ENCODE results near the gene VRTN.
A peak's percentile ranks its signal among the peaks of the same experiment; 100 is the strongest.

The VRTN gene

DNA sequence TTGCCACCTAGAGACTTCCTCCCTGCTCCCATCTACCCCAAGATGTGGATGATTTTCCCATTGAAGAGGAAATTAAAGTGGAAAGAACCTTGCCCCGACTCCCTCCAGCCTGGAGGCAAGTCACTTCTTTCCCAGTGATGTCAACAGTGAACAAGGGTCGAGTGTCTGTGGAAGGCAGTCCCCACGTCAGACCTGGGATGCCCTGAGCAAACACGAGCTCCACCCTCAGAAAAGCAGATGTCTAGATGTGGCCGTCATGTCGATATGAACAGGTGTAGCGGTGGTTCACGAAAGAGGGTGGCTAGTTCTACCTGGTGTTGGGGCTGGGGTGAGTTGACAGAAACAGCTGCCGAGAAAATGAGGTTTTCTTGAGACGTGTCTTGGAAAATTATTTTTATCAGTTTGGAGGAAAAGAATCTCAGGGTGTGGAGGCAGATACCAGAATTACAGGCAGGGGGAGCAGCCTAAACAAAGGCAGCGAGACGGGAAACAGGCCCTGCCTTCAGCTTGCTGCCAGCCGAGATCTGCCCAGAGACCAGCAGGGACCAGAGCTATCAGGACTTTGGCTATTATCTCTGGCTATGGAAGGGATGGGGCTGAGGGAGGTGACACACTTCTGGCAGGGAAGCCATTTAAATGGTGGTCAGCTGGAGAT is 51.9 kb downstream of the VRTN start:
- no peak for DNase-seq

DNA sequence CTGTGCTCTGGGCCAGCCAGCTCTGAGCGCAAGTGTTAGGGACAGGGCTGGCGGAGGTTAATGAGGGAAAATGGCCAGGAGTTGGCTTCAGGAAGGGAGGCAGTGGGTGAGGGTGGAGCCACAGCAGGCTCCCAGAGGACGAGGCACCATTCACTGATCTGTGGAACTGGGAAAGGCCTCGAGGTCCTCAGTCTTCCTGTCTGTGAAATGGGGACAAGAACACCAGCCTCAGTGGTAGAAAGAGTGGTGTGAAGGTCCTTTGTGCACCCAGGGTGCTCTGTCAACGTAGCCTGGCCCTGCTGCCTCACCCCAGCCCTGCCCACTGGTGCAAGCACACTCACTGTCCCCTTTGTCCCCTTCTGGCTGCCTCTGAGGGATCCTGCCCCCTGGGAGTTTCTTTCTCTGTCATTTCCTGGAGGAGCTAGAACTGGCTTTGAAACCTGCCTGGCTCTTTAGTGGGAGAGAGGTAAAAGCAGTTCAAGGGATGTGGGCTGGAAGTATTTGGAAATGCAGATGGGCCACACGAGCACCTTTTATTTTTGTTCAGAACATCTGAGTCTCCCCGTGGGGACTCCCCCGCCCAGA is 52.7 kb downstream of the VRTN start:
- no peak for DNase-seq

DNA sequence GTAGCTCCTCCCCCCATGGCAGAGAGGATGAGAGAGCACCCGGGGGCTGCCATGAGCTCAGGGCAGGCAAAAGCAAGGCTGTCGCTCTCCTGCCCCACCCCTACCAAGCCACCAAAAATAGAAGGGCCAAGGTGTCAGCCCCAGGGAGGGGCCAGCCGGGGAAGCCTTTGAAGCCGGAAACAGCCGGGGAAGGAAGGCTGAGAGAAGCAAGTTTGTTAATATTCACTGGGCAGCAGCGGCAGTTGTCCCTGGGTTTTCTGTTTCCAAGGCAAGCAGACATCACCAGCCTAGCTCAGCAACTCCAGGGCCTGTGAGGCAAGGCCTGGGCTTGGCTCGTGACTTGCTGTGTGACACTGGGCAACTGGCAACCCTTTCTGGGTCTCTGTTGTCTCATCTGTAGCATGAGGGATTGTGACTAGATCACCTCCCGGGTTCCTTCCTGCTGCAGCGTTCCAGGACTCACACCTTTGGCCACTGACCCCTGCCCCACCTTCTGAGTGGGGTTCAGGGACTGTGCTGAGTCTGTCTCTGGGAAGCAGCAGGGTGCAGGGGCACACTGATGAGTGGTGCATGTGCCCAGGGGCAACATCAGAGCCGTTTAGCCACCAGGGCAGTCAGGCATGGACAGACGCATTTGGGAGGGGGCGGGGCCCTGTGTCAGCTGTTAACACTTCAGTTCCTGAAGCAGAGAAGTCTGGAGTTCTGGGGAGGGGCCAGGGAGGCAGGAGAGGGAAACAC is 53.4 kb downstream of the VRTN start:
- DNase-seq, result peak; percentile 55 to 65

DNA sequence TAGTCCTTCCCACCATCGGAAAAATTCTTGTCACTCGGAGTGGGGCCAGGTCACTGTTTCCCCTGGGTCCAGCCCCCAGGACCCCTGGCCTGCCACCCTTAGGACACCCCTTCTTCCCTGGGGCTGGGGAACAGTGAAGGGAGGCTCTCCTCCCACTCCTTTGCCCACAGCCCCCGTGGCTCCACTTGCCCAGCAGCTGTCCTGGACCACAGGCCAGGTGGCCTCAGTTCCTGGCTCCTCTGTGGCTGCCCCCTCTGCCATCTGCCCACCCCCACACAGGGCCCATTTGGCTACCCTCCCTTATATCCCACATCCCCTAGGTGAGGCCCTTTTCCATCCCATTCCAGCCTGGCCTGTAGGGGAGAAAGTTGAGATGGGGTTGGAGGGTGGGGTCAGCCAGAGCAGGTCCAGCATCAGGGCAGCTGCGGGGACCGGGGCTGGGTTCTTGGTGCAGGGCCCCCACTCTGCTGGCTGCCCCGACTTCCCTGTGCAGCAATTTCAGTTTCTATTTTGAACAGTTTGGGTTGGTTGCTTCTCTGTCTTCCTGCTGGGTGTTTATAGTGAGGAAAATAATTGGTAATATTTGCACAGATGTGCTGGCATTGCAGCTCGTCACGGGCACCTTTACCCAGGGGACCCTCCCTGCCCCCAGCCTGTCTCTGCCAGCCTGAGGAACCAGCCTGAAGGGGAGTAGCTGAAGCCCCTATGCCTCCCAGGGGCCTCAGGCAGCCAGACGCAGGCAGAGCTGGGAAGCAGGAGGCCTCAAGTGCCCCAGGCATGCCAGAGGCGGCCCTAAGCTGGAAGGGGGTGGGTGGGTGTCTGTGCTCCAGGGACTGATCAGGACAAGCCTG is 54.4 kb downstream of the VRTN start:
- DNase-seq, result no peak

DNA sequence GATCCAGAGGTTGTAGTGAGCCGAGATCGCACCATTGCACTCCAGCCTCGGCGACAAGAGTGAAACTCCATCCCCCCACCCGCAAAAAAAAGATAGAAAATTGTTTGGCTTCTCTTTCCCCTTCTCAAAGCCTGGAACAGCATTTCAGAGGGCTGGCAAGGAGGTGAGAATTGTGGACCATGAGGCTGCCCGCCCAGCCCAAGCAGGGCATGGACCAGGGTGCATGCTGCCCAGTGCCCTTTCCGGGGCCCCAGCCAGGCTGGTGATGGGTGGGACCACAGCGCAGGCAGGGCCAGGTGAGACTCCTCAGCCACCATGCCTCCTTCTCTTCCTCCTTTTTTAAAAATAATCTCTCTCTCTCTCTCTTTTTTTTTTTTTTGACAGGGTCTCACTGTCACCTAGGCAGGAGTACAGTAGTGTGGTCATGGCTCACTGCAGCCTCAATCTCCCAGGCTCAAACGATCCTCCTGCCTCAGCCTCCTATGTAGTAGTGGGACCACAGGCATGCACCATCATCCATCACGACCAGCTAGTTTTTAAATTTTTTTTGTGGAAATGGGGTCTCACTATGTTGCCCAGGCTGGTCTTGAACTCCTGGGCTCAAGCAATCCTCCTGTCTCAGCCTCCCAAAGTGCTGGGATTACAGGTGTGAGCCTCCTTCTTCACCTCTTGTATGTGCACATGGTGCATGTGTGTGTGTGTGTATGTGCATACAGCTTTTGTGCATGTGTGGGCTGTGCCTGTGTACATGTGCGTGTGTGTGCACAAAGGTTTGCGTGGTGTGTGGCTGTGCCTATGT is 55.5 kb downstream of the VRTN start:
- no peak for DNase-seq

DNA sequence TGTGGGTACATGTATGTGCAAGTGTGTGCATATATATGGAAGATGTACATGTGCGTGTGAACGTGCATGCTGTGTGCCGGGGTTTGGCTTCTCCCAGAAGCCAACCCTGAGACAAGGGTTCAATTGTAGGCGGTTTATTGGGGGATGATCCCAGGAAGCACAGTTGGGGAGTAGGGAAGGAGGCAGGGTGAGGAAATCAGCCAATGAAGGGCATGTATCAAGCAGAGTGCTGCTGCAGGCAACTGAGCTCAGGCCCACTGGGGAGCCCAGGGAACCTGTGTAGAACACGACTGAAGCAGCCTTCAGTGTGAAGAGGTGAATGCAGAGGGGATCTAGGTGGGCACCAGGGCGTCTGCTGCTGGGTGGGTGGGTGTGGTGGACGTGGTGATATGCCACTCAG is 56.2 kb downstream of the VRTN start:
- DNase-seq, result no peak

DNA sequence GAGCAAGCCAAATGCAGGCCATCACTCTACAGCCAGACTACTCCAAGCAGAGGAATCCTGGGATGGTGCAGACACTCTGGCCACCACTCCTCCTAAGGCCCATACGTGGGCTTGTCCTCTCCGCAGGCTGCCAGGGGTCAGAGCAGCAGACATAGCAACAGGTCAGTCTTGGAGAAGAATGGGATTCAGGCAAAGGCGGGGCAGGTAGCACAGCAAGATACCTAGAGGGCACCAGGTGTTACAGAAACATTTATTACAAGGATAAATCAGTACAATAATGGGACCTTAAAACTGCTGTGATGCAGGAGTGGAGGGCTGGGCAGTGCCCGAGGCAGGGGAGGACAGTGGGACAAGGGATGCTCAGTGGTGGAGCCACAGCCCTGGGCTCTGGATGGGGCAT is 57.4 kb downstream of the VRTN start:
- DNase-seq, result no peak

DNA sequence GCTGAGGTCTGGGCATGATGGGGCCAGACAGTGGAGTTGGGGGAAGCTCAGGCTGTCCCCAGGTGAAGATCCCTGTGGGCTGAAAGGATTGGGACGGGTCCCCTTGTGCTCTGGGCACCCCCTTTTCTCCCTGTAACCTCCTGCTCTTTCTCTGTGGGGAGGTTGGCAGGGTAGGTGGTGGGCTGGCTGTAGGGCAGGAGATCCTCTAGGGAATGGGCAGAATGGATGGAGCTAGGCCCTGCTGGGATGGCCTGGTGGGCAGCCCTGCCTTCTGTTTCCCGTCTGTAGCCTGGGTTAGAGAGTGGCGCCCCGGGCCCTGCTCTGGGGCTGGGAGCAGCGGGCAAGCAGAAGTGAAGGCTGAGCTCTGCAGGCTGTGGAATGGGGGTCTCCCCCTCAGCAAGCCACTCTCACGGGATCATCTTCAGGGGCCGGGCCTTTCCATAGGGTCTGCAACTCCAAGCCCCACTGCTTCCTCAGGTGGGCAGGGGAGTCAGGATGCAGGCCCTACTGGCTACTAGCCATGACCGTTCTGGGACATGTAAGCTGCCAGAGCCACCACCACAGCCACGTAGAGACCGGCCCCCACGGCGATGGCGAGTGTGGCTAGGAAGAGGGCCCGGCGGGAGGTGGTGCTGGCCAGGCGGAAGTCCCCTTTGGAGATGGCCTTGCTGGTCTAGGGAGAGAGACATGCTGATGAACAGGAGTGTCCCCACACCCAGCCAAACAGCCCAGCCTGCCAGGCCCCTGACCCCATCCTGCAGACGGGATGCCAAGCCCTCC is 58.9 kb downstream of the VRTN start:
- DNase-seq, result no peak

DNA sequence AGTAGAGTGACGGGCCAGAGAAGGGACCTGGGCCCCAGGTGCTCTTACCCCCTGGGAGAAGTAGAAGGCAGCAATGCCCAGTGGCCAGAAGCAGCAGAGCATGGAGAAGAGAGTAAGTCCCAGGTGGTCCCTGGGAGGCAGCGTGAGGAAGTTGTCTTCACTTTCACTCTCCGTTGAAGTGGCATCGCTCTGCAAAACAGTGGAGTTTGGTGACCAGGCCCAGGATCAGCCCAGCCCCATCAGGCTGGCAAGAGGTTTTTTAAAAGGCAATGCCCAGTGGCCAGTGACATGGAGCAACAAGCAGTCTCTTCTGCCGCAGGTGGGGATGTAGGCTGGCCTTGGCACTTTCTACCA is 59.5 kb downstream of the VRTN start:
- no peak for DNase-seq

DNA sequence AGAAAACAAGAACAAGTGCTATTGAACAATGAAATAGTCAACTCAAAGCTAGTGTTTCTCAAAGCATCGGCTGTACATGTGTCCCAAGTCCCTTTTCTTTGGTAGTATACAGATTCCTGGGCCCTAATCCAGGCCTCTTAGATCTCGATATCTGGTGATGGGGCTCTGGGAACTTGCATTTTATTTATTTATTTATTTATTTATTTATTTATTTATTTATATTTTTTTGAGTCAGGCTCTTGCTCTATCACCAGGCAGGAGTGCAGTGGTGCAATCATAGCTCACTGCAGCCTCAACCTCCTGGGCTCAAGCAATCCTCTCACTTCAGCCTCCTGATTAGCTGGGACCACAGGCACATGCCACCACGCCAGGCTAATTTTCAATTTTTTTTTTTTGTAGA is 60.6 kb downstream of the VRTN start:
- no peak for DNase-seq

DNA sequence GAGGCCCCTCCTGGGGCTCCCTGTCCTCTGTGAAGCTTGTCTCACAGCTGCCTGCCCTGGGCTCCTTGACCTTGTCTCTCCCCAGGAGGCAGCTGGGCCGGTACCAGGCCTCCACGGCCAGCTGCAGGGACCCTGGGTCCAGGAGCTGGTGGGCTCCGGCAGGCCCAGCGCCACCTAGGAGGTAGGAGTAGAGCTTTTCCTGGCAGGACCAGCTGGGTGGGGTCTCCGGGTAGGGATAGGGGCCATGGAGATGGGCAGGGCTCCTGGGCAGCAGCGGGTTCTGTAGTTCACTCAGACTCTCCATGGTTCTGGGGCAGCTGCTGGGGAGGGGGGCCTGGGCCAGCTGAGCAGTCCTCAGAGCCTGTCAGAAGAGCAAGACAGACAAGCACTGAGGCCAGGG is 61.2 kb downstream of the VRTN start:
- DNase-seq, result no peak
